Measurements from ENCODE around the gene GIMAP8. TPM values are rescaled to one million over a fixed set of nuclear protein-coding genes. Genes with fewer than 3 reads are reported as not detected.
"Not testable (repeated sequence)": the region's sequence is repeated elsewhere in the genome, so short reads cannot be mapped to it uniquely, and the experiment has no call there.

GIMAP8 gene
- total and polyA plus RNA-seq, 2 experiments from 2014 or later, result 0.06 TPM; not detected in 1

- TF ChIP-seq CTCF (conservative IDR thresholded peaks at IDR 0.05; ENCODE audit: low read depth in 2 of 2), result no peak
- no peak for TF ChIP-seq REST (IDR thresholded peaks at IDR 0.05; ENCODE audit: unreplicated experiment)
- TF ChIP-seq STAT1 (IDR thresholded peaks at IDR 0.05; ENCODE audit: unreplicated experiment), result no peak
These were observed 3.5 kb downstream of the GIMAP8 start (continued) for GRCh38 chr7:150453892-150454291.

GRCh38 chr7:150457064-150457463 lies 6.6 kb downstream of the GIMAP8 start:
- H3K9me3 Mint-ChIP-seq, result peaks cover 33% of the 10 kb centered on the region
- not testable (repeated sequence) for H3K36me3 ChIP-seq (ENCODE audit: insufficient read depth); H3K27ac ChIP-seq (ENCODE audit: low read depth); H3K36me3 Mint-ChIP-seq (ENCODE audit: low read depth); H3K4me1 Mint-ChIP-seq; ATAC-seq; H3K27ac Mint-ChIP-seq; H3K9me2 ChIP-seq (ENCODE audit: insufficient read depth); H3K79me2 ChIP-seq (replicated peaks; ENCODE audit: insufficient read depth); H3K4me3 ChIP-seq; H2AFZ ChIP-seq; H3F3A ChIP-seq (replicated peaks; ENCODE audit: low read depth); H3K27me3 Mint-ChIP-seq (ENCODE audit: insufficient read depth, low read depth, poor library complexity); H3K4me3 Mint-ChIP-seq; H3K4me1 ChIP-seq (ENCODE audit: insufficient read depth); H3K4me2 ChIP-seq; DNase-seq (ENCODE audit: low spot score); H4K20me1 ChIP-seq (replicated peaks; ENCODE audit: insufficient read depth); H3K27me3 ChIP-seq (ENCODE audit: insufficient read depth)

- no peaks in the 10 kb centered on the region for H3F3A ChIP-seq (replicated peaks; ENCODE audit: low read depth)
- no peak overlapping the region for H2AFZ ChIP-seq
- H3K27ac ChIP-seq (ENCODE audit: low read depth), result no peak overlapping the region
- Mint-ChIP-seq H3K4me1 (no peaks in the 10 kb centered on the region), H3K36me3 (ENCODE audit: low read depth) (peaks cover 7% of the 10 kb centered on the region; the same call in 2 of the 3 replicates), H3K27ac (no peak overlapping the region), H3K27me3 (ENCODE audit: insufficient read depth, low read depth, poor library complexity) (no peaks in the 10 kb centered on the region), H3K4me3 (no peak overlapping the region), H3K9me3 (peaks cover 39% of the 10 kb centered on the region)
- no peak overlapping the region for H3K4me2 ChIP-seq
- H3K27me3 ChIP-seq (ENCODE audit: insufficient read depth), result no peaks in the 10 kb centered on the region
- ATAC-seq (no peak), DNase-seq (ENCODE audit: low spot score) (no peak)
- no peaks in the 10 kb centered on the region for H3K79me2 ChIP-seq (replicated peaks; ENCODE audit: insufficient read depth)
- no peaks in the 10 kb centered on the region for H3K36me3 ChIP-seq (ENCODE audit: insufficient read depth)
- no peak overlapping the region for H3K4me3 ChIP-seq
- no peaks in the 10 kb centered on the region for H3K4me1 ChIP-seq (ENCODE audit: insufficient read depth)
- H4K20me1 ChIP-seq (replicated peaks; ENCODE audit: insufficient read depth), result no peaks in the 10 kb centered on the region
- no peaks in the 10 kb centered on the region for H3K9me2 ChIP-seq (ENCODE audit: insufficient read depth)
- no peak for TF ChIP-seq STAT1 (IDR thresholded peaks at IDR 0.05; ENCODE audit: unreplicated experiment)
- no peak for TF ChIP-seq CTCF (conservative IDR thresholded peaks at IDR 0.05; ENCODE audit: low read depth in 2 of 2)
- no peak for TF ChIP-seq EZH2phosphoT487 (IDR thresholded peaks at IDR 0.05; ENCODE audit: unreplicated experiment)
- no peak for TF ChIP-seq NANOG (IDR thresholded peaks at IDR 0.05; ENCODE audit: borderline replicate concordance)
- TF ChIP-seq EZH2 (IDR thresholded peaks at IDR 0.05; ENCODE audit: low read depth, unreplicated experiment), result no peak
- no peak for TF ChIP-seq REST (IDR thresholded peaks at IDR 0.05; ENCODE audit: unreplicated experiment)
- TF ChIP-seq ETS1 (IDR thresholded peaks at IDR 0.05), result no peak
These were observed 7.8 kb downstream of the GIMAP8 start for GRCh38 chr7:150458235-150458634.

Data from GM23338 (cell line).